ENCODE measurements around the gene ADPRHL1. TPM values are rescaled to one million over a fixed set of nuclear protein-coding genes. Genes with fewer than 3 reads are reported as not detected.

Gene ADPRHL1
- total RNA-seq, 1 experiment from 2014 or later: 21.4 TPM

GRCh38 chr13:113411216-113412023, 41.9 kb downstream of the ADPRHL1 start:
- DNase-seq (ENCODE audit: low read depth): peak; percentile 81
- in situ Hi-C loops (cut with HindIII; ENCODE audit: low pct_unique_long_range_greater_than_20kb, low sequenced_read_pairs): no loop called here

- in situ Hi-C loops (cut with HindIII; ENCODE audit: low pct_unique_long_range_greater_than_20kb, low sequenced_read_pairs): no loop called here
- peak; percentile 93 for DNase-seq (ENCODE audit: low read depth)
Measured at GRCh38 chr13:113410472-113411201, 42.7 kb downstream of the ADPRHL1 start.

- DNase-seq (ENCODE audit: low read depth): no peak
- in situ Hi-C loops (cut with HindIII; ENCODE audit: low pct_unique_long_range_greater_than_20kb, low sequenced_read_pairs): no loop called here
Measured at GRCh38 chr13:113408562-113408961, 44.7 kb downstream of the ADPRHL1 start.

- in situ Hi-C loops (cut with HindIII; ENCODE audit: low pct_unique_long_range_greater_than_20kb, low sequenced_read_pairs): no loop called here
- DNase-seq (ENCODE audit: low read depth): no peak
Measured at GRCh38 chr13:113407531-113408393, 45.5 kb downstream of the ADPRHL1 start.

GRCh38 chr13:113407103-113407530, 46.2 kb downstream of the ADPRHL1 start:
- in situ Hi-C loops (cut with HindIII; ENCODE audit: low pct_unique_long_range_greater_than_20kb, low sequenced_read_pairs): no loop called here

GRCh38 chr13:113406321-113407102, 46.8 kb downstream of the ADPRHL1 start:
- no peak for DNase-seq (ENCODE audit: low read depth)
- in situ Hi-C loops (cut with HindIII; ENCODE audit: low pct_unique_long_range_greater_than_20kb, low sequenced_read_pairs): no loop called here

More at GRCh38 chr13:113407103-113407530, 46.2 kb downstream of the ADPRHL1 start:
- no peak for DNase-seq (ENCODE audit: low read depth)

- in situ Hi-C loops (cut with HindIII; ENCODE audit: low pct_unique_long_range_greater_than_20kb, low sequenced_read_pairs): no loop called here
Measured at GRCh38 chr13:113405481-113406300, 47.6 kb downstream of the ADPRHL1 start.

GRCh38 chr13:113404723-113405471, 48.4 kb downstream of the ADPRHL1 start:
- in situ Hi-C loops (cut with HindIII; ENCODE audit: low pct_unique_long_range_greater_than_20kb, low sequenced_read_pairs): no loop called here
- DNase-seq (ENCODE audit: low read depth): no peak

More at GRCh38 chr13:113405481-113406300, 47.6 kb downstream of the ADPRHL1 start:
- DNase-seq (ENCODE audit: low read depth): no peak

- in situ Hi-C loops (cut with HindIII; ENCODE audit: low pct_unique_long_range_greater_than_20kb, low sequenced_read_pairs): no loop called here
- DNase-seq (ENCODE audit: low read depth): no peak
Measured at GRCh38 chr13:113404366-113404722, 48.9 kb downstream of the ADPRHL1 start.

- in situ Hi-C loops (cut with HindIII; ENCODE audit: low pct_unique_long_range_greater_than_20kb, low sequenced_read_pairs): no loop called here
Measured at GRCh38 chr13:113403255-113404104, 49.8 kb downstream of the ADPRHL1 start.

GRCh38 chr13:113402471-113403254, 50.6 kb downstream of the ADPRHL1 start:
- in situ Hi-C loops (cut with HindIII; ENCODE audit: low pct_unique_long_range_greater_than_20kb, low sequenced_read_pairs): no loop called here
- no peak for DNase-seq (ENCODE audit: low read depth)

More at GRCh38 chr13:113403255-113404104, 49.8 kb downstream of the ADPRHL1 start:
- DNase-seq (ENCODE audit: low read depth): no peak

GRCh38 chr13:113401452-113402415, 51.6 kb downstream of the ADPRHL1 start:
- in situ Hi-C loops (cut with HindIII; ENCODE audit: low pct_unique_long_range_greater_than_20kb, low sequenced_read_pairs): no loop called here
- no peak for DNase-seq (ENCODE audit: low read depth)

GRCh38 chr13:113400621-113401451, 52.5 kb downstream of the ADPRHL1 start:
- in situ Hi-C loops (cut with HindIII; ENCODE audit: low pct_unique_long_range_greater_than_20kb, low sequenced_read_pairs): no loop called here

More at GRCh38 chr13:113400621-113401451, 52.5 kb downstream of the ADPRHL1 start:
- DNase-seq (ENCODE audit: low read depth): no peak

Data from Caki2 (cell line).